ENCODE results near the gene ZDHHC14.

The ZDHHC14 gene

GRCh38 chr6:157412791-157413190, 31.8 kb downstream of the ZDHHC14 start:
- no peak for TF ChIP-seq ZNF565 (CRISPR knock-in tag; conservative IDR thresholded peaks at IDR 0.05; ENCODE audit: low read depth)
- no peak for TF ChIP-seq GLIS3 (CRISPR knock-in tag; IDR thresholded peaks at IDR 0.05)
- no peak for TF ChIP-seq ZC3H10 (CRISPR knock-in tag; IDR thresholded peaks at IDR 0.05)
- TF ChIP-seq BACH2 (CRISPR knock-in tag; IDR thresholded peaks at IDR 0.05; ENCODE audit: borderline replicate concordance): no peak
- TF ChIP-seq RARB (CRISPR knock-in tag; IDR thresholded peaks at IDR 0.05): no peak
- TF ChIP-seq OSR1 (CRISPR knock-in tag; IDR thresholded peaks at IDR 0.05): no peak
- TF ChIP-seq ZFP30 (CRISPR knock-in tag; IDR thresholded peaks at IDR 0.05): no peak
- TF ChIP-seq PPARA (CRISPR knock-in tag; IDR thresholded peaks at IDR 0.05; ENCODE audit: borderline replicate concordance): no peak
- no peak for TF ChIP-seq CSRNP3 (CRISPR knock-in tag; IDR thresholded peaks at IDR 0.05)
- no peak for TF ChIP-seq ZNF8 (CRISPR knock-in tag; IDR thresholded peaks at IDR 0.05)
- TF ChIP-seq ZFP3 (CRISPR knock-in tag; IDR thresholded peaks at IDR 0.05): no peak
- TF ChIP-seq CSDC2 (CRISPR knock-in tag; IDR thresholded peaks at IDR 0.05): no peak
- no peak for ATAC-seq

GRCh38 chr6:157420497-157420896, 39.5 kb downstream of the ZDHHC14 start:
- ATAC-seq: no peak
- TF ChIP-seq TCF4 (CRISPR knock-in tag; IDR thresholded peaks at IDR 0.05; ENCODE audit: borderline replicate concordance) (no peak), TOX (CRISPR knock-in tag; IDR thresholded peaks at IDR 0.05; ENCODE audit: borderline replicate concordance) (no peak), PATZ1 (CRISPR knock-in tag; IDR thresholded peaks at IDR 0.05; ENCODE audit: borderline replicate concordance) (no peak)

GRCh38 chr6:157424491-157425020, 43.6 kb downstream of the ZDHHC14 start:
- TF ChIP-seq, protein P1, sequence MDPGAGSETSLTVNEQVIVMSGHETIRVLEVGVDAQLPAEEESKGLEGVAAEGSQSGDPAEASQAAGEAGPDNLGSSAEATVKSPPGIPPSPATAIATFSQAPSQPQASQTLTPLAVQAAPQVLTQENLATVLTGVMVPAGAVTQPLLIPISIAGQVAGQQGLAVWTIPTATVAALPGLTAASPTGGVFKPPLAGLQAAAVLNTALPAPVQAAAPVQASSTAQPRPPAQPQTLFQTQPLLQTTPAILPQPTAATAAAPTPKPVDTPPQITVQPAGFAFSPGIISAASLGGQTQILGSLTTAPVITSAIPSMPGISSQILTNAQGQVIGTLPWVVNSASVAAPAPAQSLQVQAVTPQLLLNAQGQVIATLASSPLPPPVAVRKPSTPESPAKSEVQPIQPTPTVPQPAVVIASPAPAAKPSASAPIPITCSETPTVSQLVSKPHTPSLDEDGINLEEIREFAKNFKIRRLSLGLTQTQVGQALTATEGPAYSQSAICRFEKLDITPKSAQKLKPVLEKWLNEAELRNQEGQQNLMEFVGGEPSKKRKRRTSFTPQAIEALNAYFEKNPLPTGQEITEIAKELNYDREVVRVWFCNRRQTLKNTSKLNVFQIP (CRISPR knock-in tag; IDR thresholded peaks at IDR 0.05; ENCODE audit: borderline replicate concordance, low read depth): no peak
- TF ChIP-seq TSHZ2 (CRISPR knock-in tag; IDR thresholded peaks at IDR 0.05) (no peak), ZNF8 (CRISPR knock-in tag; IDR thresholded peaks at IDR 0.05) (no peak), ZNF565 (CRISPR knock-in tag; conservative IDR thresholded peaks at IDR 0.05; ENCODE audit: low read depth) (no peak), RARB (CRISPR knock-in tag; IDR thresholded peaks at IDR 0.05) (no peak), ISL1 (CRISPR knock-in tag; IDR thresholded peaks at IDR 0.05) (no peak), GLIS3 (CRISPR knock-in tag; IDR thresholded peaks at IDR 0.05) (no peak), TOX (CRISPR knock-in tag; IDR thresholded peaks at IDR 0.05; ENCODE audit: borderline replicate concordance) (no peak), ZC3H10 (CRISPR knock-in tag; IDR thresholded peaks at IDR 0.05) (no peak), TCF4 (CRISPR knock-in tag; IDR thresholded peaks at IDR 0.05; ENCODE audit: borderline replicate concordance) (no peak), PPARA (CRISPR knock-in tag; IDR thresholded peaks at IDR 0.05; ENCODE audit: borderline replicate concordance) (no peak)
- ATAC-seq: no peak

DNA sequence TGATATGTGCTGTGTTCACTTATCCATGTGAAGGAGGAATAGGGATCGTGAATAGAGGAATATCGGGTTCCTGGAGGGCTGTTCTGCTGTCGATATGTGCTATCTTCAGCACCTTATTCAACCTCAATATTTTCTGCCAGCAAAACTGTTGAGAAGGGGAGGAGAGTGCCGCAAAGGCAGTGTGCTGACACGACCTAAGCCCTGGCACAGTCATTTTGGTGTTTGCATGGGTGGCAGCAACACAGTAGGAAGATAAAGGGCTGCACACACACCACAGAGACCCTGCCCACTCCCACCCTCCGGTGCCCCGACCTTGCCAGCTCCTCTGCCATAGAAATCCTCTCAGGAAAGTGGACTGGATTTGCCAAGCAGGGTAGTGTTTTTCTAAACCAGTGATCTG, 47.0 kb downstream of the ZDHHC14 start:
- no peak for TF ChIP-seq RARB (CRISPR knock-in tag; IDR thresholded peaks at IDR 0.05)
- TF ChIP-seq ZC3H10 (CRISPR knock-in tag; IDR thresholded peaks at IDR 0.05): no peak
- no peak for TF ChIP-seq ISL1 (CRISPR knock-in tag; IDR thresholded peaks at IDR 0.05)
- TF ChIP-seq SNAI2 (CRISPR knock-in tag; IDR thresholded peaks at IDR 0.05): no peak
- no peak for TF ChIP-seq ZNF8 (CRISPR knock-in tag; IDR thresholded peaks at IDR 0.05)
- no peak for TF ChIP-seq ARNTL (CRISPR knock-in tag; IDR thresholded peaks at IDR 0.05; ENCODE audit: borderline replicate concordance, low read depth)
- no peak for TF ChIP-seq CREB5 (CRISPR knock-in tag; IDR thresholded peaks at IDR 0.05; ENCODE audit: low read depth)
- TF ChIP-seq ZFP30 (CRISPR knock-in tag; IDR thresholded peaks at IDR 0.05): no peak
- no peak for TF ChIP-seq CSDC2 (CRISPR knock-in tag; IDR thresholded peaks at IDR 0.05)
- TF ChIP-seq PPARA (CRISPR knock-in tag; IDR thresholded peaks at IDR 0.05; ENCODE audit: borderline replicate concordance): no peak
- TF ChIP-seq ZNF70 (CRISPR knock-in tag; IDR thresholded peaks at IDR 0.05): no peak
- TF ChIP-seq ZFP3 (CRISPR knock-in tag; IDR thresholded peaks at IDR 0.05): no peak
- no peak for TF ChIP-seq GLIS3 (CRISPR knock-in tag; IDR thresholded peaks at IDR 0.05)
- ATAC-seq: no peak

All from SK-N-SH treated with all-trans-retinoic acid at 6 μM for 48 hours (cell line).